Astrocyte (in vitro differentiated cells and primary cell): Measurements from ENCODE around the gene SPN.

Experiments
- EZH2 ChIP-seq: IDR thresholded peaks from 2 replicates; pipeline ENCODE4 v1.6.1; 2012; ENCODE audit warnings: mild to moderate bottlenecking, low read length, inconsistent platforms; ENCODE audit not compliant: insufficient read depth
- TF ChIP-seq, protein P1 (sequence below): IDR thresholded peaks from 2 replicates; pipeline ENCODE4 v1.5.1; 2011; ENCODE audit warnings: low read depth, mild to moderate bottlenecking, inconsistent platforms, low read length, moderate library complexity; ENCODE audit not compliant: insufficient read depth

DNA sequence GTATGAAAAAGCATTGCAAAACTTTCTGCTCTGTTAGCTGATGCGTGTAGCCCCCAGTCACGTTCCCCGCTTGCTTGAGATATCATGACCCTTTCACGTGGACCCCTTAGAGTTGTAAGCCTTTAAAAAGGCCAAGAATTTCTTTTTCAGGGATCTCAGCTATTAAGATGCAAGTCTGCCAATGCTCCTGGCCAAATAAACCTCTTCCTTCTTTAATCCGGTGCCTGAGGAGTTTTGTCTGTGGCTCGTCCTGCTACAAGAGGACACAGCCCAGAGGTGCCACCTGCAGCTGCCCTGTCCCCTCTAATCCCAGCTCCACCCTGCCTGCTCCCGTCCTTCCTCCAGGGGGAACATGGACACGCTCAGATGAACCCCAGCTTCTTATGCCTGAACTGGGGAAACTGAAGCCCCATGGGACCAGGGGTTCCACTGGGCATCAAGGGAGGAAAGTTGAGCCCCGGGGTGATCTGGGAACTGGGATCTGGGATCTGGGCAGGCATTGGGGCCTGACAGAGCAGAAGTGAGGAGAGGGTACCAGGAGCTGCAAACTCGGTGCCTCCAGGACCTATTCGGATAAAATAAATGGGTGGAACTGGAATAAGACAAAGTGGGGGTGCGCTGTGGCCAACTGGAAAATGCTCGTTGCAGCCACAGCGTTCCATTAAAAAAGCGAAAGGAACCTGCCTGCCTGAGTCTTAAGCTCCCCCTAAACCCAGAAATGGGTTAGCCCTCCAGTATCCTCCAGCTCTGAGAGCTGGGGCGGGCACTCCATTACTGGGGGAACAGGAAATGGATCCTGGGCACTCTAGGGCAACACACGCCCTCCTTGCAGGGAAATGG lies 35.7 kb downstream of the SPN start:
- TF ChIP-seq, protein P1, sequence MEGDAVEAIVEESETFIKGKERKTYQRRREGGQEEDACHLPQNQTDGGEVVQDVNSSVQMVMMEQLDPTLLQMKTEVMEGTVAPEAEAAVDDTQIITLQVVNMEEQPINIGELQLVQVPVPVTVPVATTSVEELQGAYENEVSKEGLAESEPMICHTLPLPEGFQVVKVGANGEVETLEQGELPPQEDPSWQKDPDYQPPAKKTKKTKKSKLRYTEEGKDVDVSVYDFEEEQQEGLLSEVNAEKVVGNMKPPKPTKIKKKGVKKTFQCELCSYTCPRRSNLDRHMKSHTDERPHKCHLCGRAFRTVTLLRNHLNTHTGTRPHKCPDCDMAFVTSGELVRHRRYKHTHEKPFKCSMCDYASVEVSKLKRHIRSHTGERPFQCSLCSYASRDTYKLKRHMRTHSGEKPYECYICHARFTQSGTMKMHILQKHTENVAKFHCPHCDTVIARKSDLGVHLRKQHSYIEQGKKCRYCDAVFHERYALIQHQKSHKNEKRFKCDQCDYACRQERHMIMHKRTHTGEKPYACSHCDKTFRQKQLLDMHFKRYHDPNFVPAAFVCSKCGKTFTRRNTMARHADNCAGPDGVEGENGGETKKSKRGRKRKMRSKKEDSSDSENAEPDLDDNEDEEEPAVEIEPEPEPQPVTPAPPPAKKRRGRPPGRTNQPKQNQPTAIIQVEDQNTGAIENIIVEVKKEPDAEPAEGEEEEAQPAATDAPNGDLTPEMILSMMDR: no peak
- no peak for TF ChIP-seq EZH2
